MCF 10A (cell line): ENCODE data around the gene MAP3K7CL. TPM values are rescaled to one million over a fixed set of nuclear protein-coding genes. Genes with fewer than 3 reads are reported as not detected.

Source experiments
- BruUV-seq: library from RNA; stranded (reverse); fragments of 400-500 nt; replicated peaks from 2 replicates; lab custom pipeline; 2021; lab: Mats Ljungman, UMichigan
- CTCF ChIA-PET: fragments of 300-600 bp; sonication (Branson Sonifier 250); formaldehyde crosslinking; extraction: SDS; loops from one replicate; lab custom pipeline; 2021; ENCODE audit warnings: antibody characterized with exemption, inconsistent platforms; lab: Yijun Ruan, JAX
- POLR2A ChIA-PET: fragments of 300-600, 350-650 bp; sonication (Branson Sonifier 250); formaldehyde crosslinking; extraction: SDS; loops from one replicate; lab custom pipeline; 2020; ENCODE audit warnings: antibody characterized with exemption, inconsistent platforms; lab: Yijun Ruan, JAX
- DNase-seq: peaks from one replicate; pipeline ENCODE4 v3.0.0-alpha.2; 2018; ENCODE audit not compliant: unreplicated experiment
- H3K27ac Mint-ChIP-seq: one replicate; pipeline ENCODE4 v1.8.0; 2022; ENCODE audit warnings: mild to moderate bottlenecking, low read depth, mixed read lengths; ENCODE audit not compliant: unreplicated experiment
- H3K27me3 Mint-ChIP-seq: one replicate; pipeline ENCODE4 v1.8.0; 2022; ENCODE audit warnings: mixed read lengths; ENCODE audit not compliant: insufficient read depth, unreplicated experiment
- H3K36me3 Mint-ChIP-seq: one replicate; pipeline ENCODE4 v1.8.0; 2022; ENCODE audit warnings: mild to moderate bottlenecking, moderate library complexity, mixed read lengths; ENCODE audit not compliant: insufficient read depth, unreplicated experiment
- H3K4me1 Mint-ChIP-seq: one replicate; pipeline ENCODE4 v1.8.0; 2022; ENCODE audit warnings: mixed read lengths; ENCODE audit not compliant: insufficient read depth, unreplicated experiment
- H3K4me3 Mint-ChIP-seq: one replicate; pipeline ENCODE4 v1.8.0; 2022; ENCODE audit warnings: mild to moderate bottlenecking, moderate library complexity, mixed read lengths; ENCODE audit not compliant: unreplicated experiment
- H3K9me3 Mint-ChIP-seq: one replicate; pipeline ENCODE4 v1.8.0; 2022; ENCODE audit warnings: mixed read lengths; ENCODE audit not compliant: unreplicated experiment
- intact Hi-C: fragments of 100-400 bp; cut with micrococcal nuclease; formaldehyde crosslinking; loops from 2 replicates; pipeline ENCODE4 v1.14.1; 2022
- total RNA-seq: library from RNA; stranded (reverse); gene quantifications from 2 replicates; pipeline ENCODE4 v1.2.3, GENCODE V29; 2022
- TF ChIP-seq, protein P1 (sequence below): fragments of 200-600 bp; IDR thresholded peaks from one replicate; pipeline ENCODE4 v1.8.0; 2022; ENCODE audit warnings: antibody characterized with exemption, mild to moderate bottlenecking; ENCODE audit not compliant: unreplicated experiment

Gene MAP3K7CL
- total RNA-seq, 1 experiment from 2014 or later: 4.9 TPM

GRCh38 chr21:29163341-29164115, 33.1 kb downstream of the MAP3K7CL start:
- H3K9me3 Mint-ChIP-seq: no peaks in the 10 kb centered on the region
- H3K36me3 Mint-ChIP-seq: no peaks in the 10 kb centered on the region
- no TSS peak for BruUV-seq
- peak overlapping the region; percentile 93 for H3K27ac Mint-ChIP-seq
- DNase-seq: peak; percentile 33
- intact Hi-C loops: loop anchor here (1.0 to 5.0 kb wide), 9 partner anchors 18 to 686 kb away; partner anchors contain the start of gene BACH1
- H3K4me1 Mint-ChIP-seq: peaks cover 40% of the 10 kb centered on the region
- TF ChIP-seq, protein P1, sequence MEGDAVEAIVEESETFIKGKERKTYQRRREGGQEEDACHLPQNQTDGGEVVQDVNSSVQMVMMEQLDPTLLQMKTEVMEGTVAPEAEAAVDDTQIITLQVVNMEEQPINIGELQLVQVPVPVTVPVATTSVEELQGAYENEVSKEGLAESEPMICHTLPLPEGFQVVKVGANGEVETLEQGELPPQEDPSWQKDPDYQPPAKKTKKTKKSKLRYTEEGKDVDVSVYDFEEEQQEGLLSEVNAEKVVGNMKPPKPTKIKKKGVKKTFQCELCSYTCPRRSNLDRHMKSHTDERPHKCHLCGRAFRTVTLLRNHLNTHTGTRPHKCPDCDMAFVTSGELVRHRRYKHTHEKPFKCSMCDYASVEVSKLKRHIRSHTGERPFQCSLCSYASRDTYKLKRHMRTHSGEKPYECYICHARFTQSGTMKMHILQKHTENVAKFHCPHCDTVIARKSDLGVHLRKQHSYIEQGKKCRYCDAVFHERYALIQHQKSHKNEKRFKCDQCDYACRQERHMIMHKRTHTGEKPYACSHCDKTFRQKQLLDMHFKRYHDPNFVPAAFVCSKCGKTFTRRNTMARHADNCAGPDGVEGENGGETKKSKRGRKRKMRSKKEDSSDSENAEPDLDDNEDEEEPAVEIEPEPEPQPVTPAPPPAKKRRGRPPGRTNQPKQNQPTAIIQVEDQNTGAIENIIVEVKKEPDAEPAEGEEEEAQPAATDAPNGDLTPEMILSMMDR: no peak
- ChIA-PET CTCF (interaction anchor here (0.5 to 4.7 kb wide), 57 partner anchors 10 to 321 kb away, joined by 3 to 93 read pairs (median 6); partner anchors contain the start of genes BACH1 and CCT8), POLR2A (interaction anchor here (0.8 to 4.3 kb wide), 20 partner anchors 10 to 208 kb away, joined by 3 to 89 read pairs (median 8); partner anchors contain the start of genes BACH1 and CCT8)
- H3K4me3 Mint-ChIP-seq: peak overlapping the region; percentile 8
- H3K27me3 Mint-ChIP-seq: no peaks in the 10 kb centered on the region

GRCh38 chr21:29164323-29164942, 34.0 kb downstream of the MAP3K7CL start:
- H3K27ac Mint-ChIP-seq: peak overlapping the region; percentile 93
- BruUV-seq: no TSS peak
- POLR2A ChIA-PET: interaction anchor here (0.8 to 4.3 kb wide), 24 partner anchors 11 to 207 kb away, joined by 3 to 89 read pairs (median 6); partner anchors contain the start of genes BACH1 and CCT8

GRCh38 chr21:29166323-29166722, 35.9 kb downstream of the MAP3K7CL start:
- POLR2A ChIA-PET: interaction anchor here (0.6 kb wide), 1 partner anchor 133 kb away, joined by 3 read pairs; no protein-coding TSS in a partner anchor
- Mint-ChIP-seq H3K27me3 (no peaks in the 10 kb centered on the region), H3K36me3 (no peaks in the 10 kb centered on the region), H3K27ac (no peak overlapping the region), H3K4me3 (no peak overlapping the region), H3K9me3 (no peaks in the 10 kb centered on the region), H3K4me1 (peaks cover 53% of the 10 kb centered on the region)
- BruUV-seq: no TSS peak
- CTCF ChIA-PET: interaction anchor here (1.0 to 4.7 kb wide), 7 partner anchors 76 to 877 kb away, joined by 3 to 93 read pairs (median 53); partner anchors contain the start of gene BACH1
- intact Hi-C loops: no loop called here
- TF ChIP-seq, protein P1: no peak
- DNase-seq: no peak

More at GRCh38 chr21:29164323-29164942, 34.0 kb downstream of the MAP3K7CL start:
- Mint-ChIP-seq H3K36me3 (no peaks in the 10 kb centered on the region), H3K4me1 (peaks cover 49% of the 10 kb centered on the region), H3K27me3 (no peaks in the 10 kb centered on the region), H3K4me3 (no peak overlapping the region), H3K9me3 (no peaks in the 10 kb centered on the region)
- DNase-seq: peak; percentile 89
- intact Hi-C loops: loop anchor here (1.0 to 5.0 kb wide), 8 partner anchors 66 to 685 kb away; partner anchors contain the start of gene BACH1
- CTCF ChIA-PET: interaction anchor here (0.6 to 4.7 kb wide), 62 partner anchors 11 to 879 kb away, joined by 3 to 93 read pairs (median 6); partner anchors contain the start of genes BACH1 and CCT8
- TF ChIP-seq, protein P1: peak; percentile 84
